Keratinocyte (primary cell): ENCODE data around the gene KIF3C. TPM values are rescaled to one million over a fixed set of nuclear protein-coding genes. Genes with fewer than 3 reads are reported as not detected.

Experiments used
- DNase-seq: peaks from one replicate; pipeline ENCODE4 v3.0.0-alpha.2; 2011; ENCODE audit warnings: low read depth, missing footprints, low spot score
- FAIRE-seq: peaks from 2 replicates; lab custom pipeline; 2011; peaks lifted over from hg19 to GRCh38; lab: Jason Lieb, UNC
- H2AFZ ChIP-seq: 2 replicates; pipeline ENCODE4 v1.6.0; 2012; ENCODE audit warnings: low read length, control low read depth, inconsistent platforms; ENCODE audit not compliant: control insufficient read depth
- H3K27ac ChIP-seq: 2 replicates; pipeline ENCODE4 v1.5.1; 2011; ENCODE audit warnings: low read length; ENCODE audit not compliant: control insufficient read depth, insufficient read depth
- H3K27me3 ChIP-seq: 3 replicates; pipeline ENCODE4 v1.6.0; 2011; ENCODE audit warnings: low read length; ENCODE audit not compliant: control insufficient read depth, insufficient read depth; ENCODE audit errors: extremely low read depth
- H3K36me3 ChIP-seq, 2 experiments: 2 replicates in 1 of 2; 3 replicates in 1 of 2; pipeline ENCODE4 v1.5.1; 2011; ENCODE audit warnings: low read length in 2 of 2, mild to moderate bottlenecking in 1 of 2; ENCODE audit not compliant: control insufficient read depth in 2 of 2, insufficient read depth in 2 of 2; ENCODE audit errors: extremely low read depth in 1 of 2
- H3K4me1 ChIP-seq: 3 replicates; pipeline ENCODE4 v1.5.1; 2011; ENCODE audit warnings: low read length; ENCODE audit not compliant: control insufficient read depth, insufficient read depth; ENCODE audit errors: extremely low read depth
- H3K4me2 ChIP-seq: 3 replicates; pipeline ENCODE4 v1.6.0; 2011; ENCODE audit warnings: low read depth, low read length; ENCODE audit not compliant: control insufficient read depth, insufficient read depth; ENCODE audit errors: extremely low read depth
- H3K4me3 ChIP-seq, 3 experiments: fragments of 200-600 bp in 1 of 3; sonication (generic) in 1 of 3; 2 replicates in 2 of 3; 3 replicates in 1 of 3; pipeline ENCODE4 v1.5.1; 2011 to 2016; ENCODE audit warnings: low read length in 3 of 3, mild to moderate bottlenecking in 3 of 3, control low read depth in 2 of 3, inconsistent platforms in 1 of 3, low read depth in 1 of 3, mixed read lengths in 1 of 3, mixed run types in 1 of 3, moderate library complexity in 1 of 3; ENCODE audit not compliant: control insufficient read depth in 2 of 3, insufficient read depth in 2 of 3; ENCODE audit errors: extremely low read depth in 1 of 3
- H3K79me2 ChIP-seq: 2 replicates; pipeline ENCODE4 v1.6.0; 2012; ENCODE audit warnings: low read length; ENCODE audit not compliant: control insufficient read depth, insufficient read depth
- H3K9ac ChIP-seq: 3 replicates; pipeline ENCODE4 v1.6.0; 2011; ENCODE audit warnings: low read length; ENCODE audit not compliant: control insufficient read depth, insufficient read depth; ENCODE audit errors: extremely low read depth
- H3K9me1 ChIP-seq: 3 replicates; pipeline ENCODE4 v1.6.0; 2011; ENCODE audit warnings: low read length; ENCODE audit not compliant: control insufficient read depth, insufficient read depth; ENCODE audit errors: extremely low read depth
- H3K9me3 ChIP-seq: 2 replicates; pipeline ENCODE4 v1.5.1; 2012; ENCODE audit warnings: low read depth, low read length; ENCODE audit not compliant: control insufficient read depth
- H4K20me1 ChIP-seq: 3 replicates; pipeline ENCODE4 v1.6.0; 2011; ENCODE audit warnings: low read length; ENCODE audit not compliant: control insufficient read depth, insufficient read depth; ENCODE audit errors: extremely low read depth
- CTCF ChIP-seq, 3 experiments: IDR thresholded peaks in 1 of 3; conservative IDR thresholded peaks in 1 of 3; optimal IDR thresholded peaks in 1 of 3; 2 replicates in 2 of 3; 3 replicates in 1 of 3; pipeline versions ENCODE3 to v1.5.1; 2011; ENCODE audit warnings: low read length in 3 of 3, mild to moderate bottlenecking in 3 of 3, moderate library complexity in 2 of 3, control low read depth in 1 of 3, inconsistent platforms in 1 of 3; ENCODE audit not compliant: insufficient read depth in 2 of 3; ENCODE audit errors: extremely low read depth in 1 of 3
- EZH2 ChIP-seq: IDR thresholded peaks from one replicate; pipeline ENCODE4 v1.6.1; 2012; ENCODE audit warnings: inconsistent platforms, mild to moderate bottlenecking, low read length, moderate library complexity
- dilution Hi-C: fragments of 300-500 bp; cut with MboI; formaldehyde crosslinking; loops from one replicate; pipeline ENCODE4 v1.7.0; 2020; ENCODE audit warnings: low sequenced_read_pairs; ENCODE audit not compliant: extremely low pct_ligation_motif_present
- polyA plus RNA-seq, 5 experiments: library from polyadenylated mRNA; depleted of rRNA in 3 of 5; stranded (reverse) in 3 of 5; stranded (forward) in 1 of 5; unstranded in 1 of 5; fragments of >200 nt; gene quantifications; 1 replicate in 1 of 5; 2 replicates in 3 of 5; 3 replicates in 1 of 5; pipeline versions ENCODE4 v1.2.1 to v1.2.3, GENCODE V29; 2011 to 2012; ENCODE audit warnings: missing spikeins in 2 of 5, low read depth in 1 of 5, low replicate concordance in 1 of 5

The KIF3C gene
- polyA plus RNA-seq, 1 donor (not counting 4 experiments of a cell fraction or from before 2014, with no cell fraction given), result 6.5 TPM

- dilution Hi-C loops, result no loop called here
- no peak for FAIRE-seq
Measured at GRCh38 chr2:25905126-25905525, 77.2 kb downstream of the KIF3C start.

GRCh38 chr2:25903216-25903776, 79.0 kb downstream of the KIF3C start:
- no peak overlapping the region for H3K4me2 ChIP-seq
- no peaks in the 10 kb centered on the region for H3K36me3 ChIP-seq
- no peaks in the 10 kb centered on the region for H4K20me1 ChIP-seq
- H3K27me3 ChIP-seq, result no peaks in the 10 kb centered on the region
- H3K79me2 ChIP-seq, result no peaks in the 10 kb centered on the region
- dilution Hi-C loops, result no loop called here
- H3K9ac ChIP-seq, result no peak overlapping the region
- no peak overlapping the region for H3K27ac ChIP-seq
- H3K4me3 ChIP-seq, result no peak overlapping the region
- H3K9me3 ChIP-seq, result no peaks in the 10 kb centered on the region
- no peak overlapping the region for H2AFZ ChIP-seq
- DNase-seq (no peak), FAIRE-seq (no peak)
- H3K4me1 ChIP-seq, result no peaks in the 10 kb centered on the region
- no peaks in the 10 kb centered on the region for H3K9me1 ChIP-seq
- TF ChIP-seq EZH2, result no peak
- TF ChIP-seq CTCF (optimal IDR thresholded peaks at IDR 0.05 in 1 of 3, IDR thresholded peaks at IDR 0.05 in 1 of 3, conservative IDR thresholded peaks at IDR 0.05 in 1 of 3; ENCODE audit: extremely low read depth in 1 of 3, insufficient read depth in 2 of 3, low read length in 3 of 3), result no peak

More at GRCh38 chr2:25905126-25905525, 77.2 kb downstream of the KIF3C start:
- Histone ChIP-seq H3K4me1 (no peaks in the 10 kb centered on the region), H4K20me1 (no peaks in the 10 kb centered on the region), H3K4me3 (no peak overlapping the region), H3K9ac (no peak overlapping the region), H3K27me3 (no peaks in the 10 kb centered on the region), H3K36me3 (no peaks in the 10 kb centered on the region), H3K79me2 (no peaks in the 10 kb centered on the region), H3K27ac (no peak overlapping the region), H3K9me1 (no peaks in the 10 kb centered on the region), H3K9me3 (no peaks in the 10 kb centered on the region), H3K4me2 (no peak overlapping the region), H2AFZ (no peak overlapping the region)
- TF ChIP-seq EZH2 (no peak), CTCF (optimal IDR thresholded peaks at IDR 0.05 in 1 of 3, IDR thresholded peaks at IDR 0.05 in 1 of 3, conservative IDR thresholded peaks at IDR 0.05 in 1 of 3; ENCODE audit: extremely low read depth in 1 of 3, insufficient read depth in 2 of 3, low read length in 3 of 3) (no peak)
- DNase-seq, result no peak
